OCI-LY7 (cell line): ENCODE data around the gene NOTCH4. TPM values are rescaled to one million over a fixed set of nuclear protein-coding genes. Genes with fewer than 3 reads are reported as not detected.
"Not testable (repeated sequence)": the region's sequence is repeated elsewhere in the genome, so short reads cannot be mapped to it uniquely, and the experiment has no call there.

Experiments used
- BruUV-seq: library from RNA; stranded (reverse); fragments of 400-500 nt; replicated peaks from 2 replicates; lab custom pipeline; 2021; lab: Mats Ljungman, UMichigan
- CTCF ChIA-PET: fragments of 300-600 bp; sonication (Branson Sonifier 250); formaldehyde crosslinking; loops from one replicate; lab custom pipeline; 2022; ENCODE audit warnings: antibody characterized with exemption; ENCODE audit not compliant: unreplicated experiment; lab: Charles Lee
- POLR2A ChIA-PET: fragments of 300-600 bp; sonication (Branson Sonifier 250); formaldehyde crosslinking; loops from one replicate; lab custom pipeline; 2022; ENCODE audit warnings: antibody characterized with exemption; lab: Charles Lee
- DNase-seq: peaks from one replicate; pipeline ENCODE4 v3.0.0-alpha.2; 2015; ENCODE audit warnings: low spot score
- H2AFZ ChIP-seq: fragments of 200-600 bp; sonication (generic), shearing (Covaris generic); 2 replicates; pipeline ENCODE4 v1.6.1; 2014; ENCODE audit warnings: mild to moderate bottlenecking, antibody characterized with exemption, low read length, moderate library complexity
- H3K27ac ChIP-seq: fragments of 200-600 bp; sonication (generic); 2 replicates; pipeline ENCODE4 v1.5.1; 2014; ENCODE audit warnings: mixed run types, low read depth, mild to moderate bottlenecking, moderate library complexity, low read length, inconsistent platforms; ENCODE audit not compliant: poor library complexity, severe bottlenecking
- H3K36me3 ChIP-seq: fragments of 200-600 bp; sonication (generic); 2 replicates; pipeline ENCODE4 v1.6.1; 2014; ENCODE audit warnings: mild to moderate bottlenecking, antibody characterized with exemption, low read length, moderate library complexity, mixed read lengths; ENCODE audit not compliant: insufficient read depth
- H3K4me1 ChIP-seq: fragments of 200-600 bp; sonication (generic); 2 replicates; pipeline ENCODE4 v1.5.1; 2014; ENCODE audit warnings: mild to moderate bottlenecking, low read length; ENCODE audit not compliant: insufficient read depth, poor library complexity, severe bottlenecking
- H3K4me2 ChIP-seq: fragments of 200-600 bp; sonication (generic); 2 replicates; pipeline ENCODE4 v1.6.1; 2014; ENCODE audit warnings: mild to moderate bottlenecking, low read length
- H3K4me3 ChIP-seq: fragments of 200-600 bp; sonication (generic); 2 replicates; pipeline ENCODE4 v1.5.1; 2014; ENCODE audit warnings: mild to moderate bottlenecking, low read depth, low read length; ENCODE audit not compliant: poor library complexity, severe bottlenecking
- H3K79me2 ChIP-seq: fragments of 200-600 bp; sonication (generic); 2 replicates; pipeline ENCODE4 v1.6.1; 2016; ENCODE audit warnings: low read depth, mild to moderate bottlenecking, low read length, moderate library complexity, mixed read lengths; ENCODE audit not compliant: insufficient read depth
- H3K9me2 ChIP-seq: fragments of 200-600 bp; sonication (generic); 2 replicates; pipeline ENCODE4 v1.6.1; 2016; ENCODE audit warnings: mild to moderate bottlenecking, low read length, mixed read lengths; ENCODE audit not compliant: insufficient read depth
- H3K9me3 ChIP-seq: fragments of 200-600 bp; sonication (generic); 2 replicates; pipeline ENCODE4 v1.6.1; 2014; ENCODE audit warnings: mild to moderate bottlenecking, mixed run types, low read length, mixed read lengths
- H4K20me1 ChIP-seq: fragments of 200-600 bp; sonication (generic); 2 replicates; pipeline ENCODE4 v1.6.1; 2014; ENCODE audit warnings: mild to moderate bottlenecking, antibody characterized with exemption, low read length, moderate library complexity, mixed read lengths; ENCODE audit not compliant: insufficient read depth
- EZH2phosphoT487 ChIP-seq: fragments of 200-600 bp; sonication (generic); IDR thresholded peaks from 2 replicates; pipeline ENCODE4 v1.6.1; 2018; ENCODE audit warnings: low read depth, borderline replicate concordance, mild to moderate bottlenecking, mixed run types, antibody characterized with exemption, low read length, moderate library complexity, mixed read lengths
- intact Hi-C: fragments of 100-400 bp; cut with micrococcal nuclease; formaldehyde crosslinking; loops from one replicate; pipeline ENCODE4 v1.10.0; 2022; ENCODE audit not compliant: unreplicated experiment
- total RNA-seq, 2 experiments: library from RNA; depleted of rRNA in 1 of 2; stranded (reverse); fragments of >200 nt in 1 of 2; shearing (Covaris generic) in 1 of 2; gene quantifications; 2 replicates each; pipeline ENCODE4 v1.2.3, GENCODE V29; 2014 to 2022
- TF ChIP-seq, protein P1 (sequence below): fragments of 200-600 bp; sonication (generic); conservative IDR thresholded peaks from 2 replicates; pipeline ENCODE4 v1.5.1; 2014; ENCODE audit warnings: mild to moderate bottlenecking, antibody characterized with exemption, low read length, moderate library complexity, mixed read lengths

Gene NOTCH4
- total RNA-seq, 2 experiments from 2014 or later, result 1.4 to 2.4 TPM

DNA sequence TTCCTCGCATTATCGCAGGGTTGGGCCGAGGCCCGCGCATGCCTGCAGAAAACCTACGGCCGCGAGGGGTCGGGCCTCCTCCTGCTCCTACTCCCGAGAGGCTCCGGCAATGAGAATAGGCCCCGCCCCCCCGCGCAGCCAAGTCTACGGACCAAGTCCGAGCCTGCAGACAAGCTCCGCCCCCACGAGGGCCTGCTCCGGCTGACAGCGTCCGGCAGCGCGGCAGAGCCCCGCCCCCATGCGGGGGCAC, 28.3 kb downstream of the NOTCH4 start:
- TF ChIP-seq, protein P1, sequence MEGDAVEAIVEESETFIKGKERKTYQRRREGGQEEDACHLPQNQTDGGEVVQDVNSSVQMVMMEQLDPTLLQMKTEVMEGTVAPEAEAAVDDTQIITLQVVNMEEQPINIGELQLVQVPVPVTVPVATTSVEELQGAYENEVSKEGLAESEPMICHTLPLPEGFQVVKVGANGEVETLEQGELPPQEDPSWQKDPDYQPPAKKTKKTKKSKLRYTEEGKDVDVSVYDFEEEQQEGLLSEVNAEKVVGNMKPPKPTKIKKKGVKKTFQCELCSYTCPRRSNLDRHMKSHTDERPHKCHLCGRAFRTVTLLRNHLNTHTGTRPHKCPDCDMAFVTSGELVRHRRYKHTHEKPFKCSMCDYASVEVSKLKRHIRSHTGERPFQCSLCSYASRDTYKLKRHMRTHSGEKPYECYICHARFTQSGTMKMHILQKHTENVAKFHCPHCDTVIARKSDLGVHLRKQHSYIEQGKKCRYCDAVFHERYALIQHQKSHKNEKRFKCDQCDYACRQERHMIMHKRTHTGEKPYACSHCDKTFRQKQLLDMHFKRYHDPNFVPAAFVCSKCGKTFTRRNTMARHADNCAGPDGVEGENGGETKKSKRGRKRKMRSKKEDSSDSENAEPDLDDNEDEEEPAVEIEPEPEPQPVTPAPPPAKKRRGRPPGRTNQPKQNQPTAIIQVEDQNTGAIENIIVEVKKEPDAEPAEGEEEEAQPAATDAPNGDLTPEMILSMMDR, result no peak
- TF ChIP-seq EZH2phosphoT487, result no peak
- ChIA-PET POLR2A (interaction anchor here (0.5 to 1.2 kb wide), 3 partner anchors 16 to 67 kb away, joined by 4 to 5 read pairs (median 5); partner anchors contain the start of gene ATF6B), CTCF (no interaction called here)
- H3K36me3 ChIP-seq, result no peaks in the 10 kb centered on the region
- no peaks in the 10 kb centered on the region for H3K9me3 ChIP-seq
- intact Hi-C loops, result loop anchor here (1.0 to 2.0 kb wide), 6 partner anchors 17 to 297 kb away; partner anchors contain the start of genes NOTCH4, PPT2 and RNF5
- DNase-seq, result peak; percentile 100
- peaks cover 51% of the 10 kb centered on the region for H3K4me1 ChIP-seq
- peak overlapping the region; percentile 79 for H3K27ac ChIP-seq
- H3K4me3 ChIP-seq, result peak overlapping the region; percentile 79
- no peaks in the 10 kb centered on the region for H4K20me1 ChIP-seq
- no TSS peak for BruUV-seq
- H3K9me2 ChIP-seq, result no peaks in the 10 kb centered on the region
- 0 out of 2 replicates have a peak overlapping the region, but pooled peaks have one; percentile 59 for H2AFZ ChIP-seq
- peak overlapping the region; percentile 86 for H3K4me2 ChIP-seq
- H3K79me2 ChIP-seq, result peaks cover 19% of the 10 kb centered on the region; the same call in 1 of the 2 replicates

DNA sequence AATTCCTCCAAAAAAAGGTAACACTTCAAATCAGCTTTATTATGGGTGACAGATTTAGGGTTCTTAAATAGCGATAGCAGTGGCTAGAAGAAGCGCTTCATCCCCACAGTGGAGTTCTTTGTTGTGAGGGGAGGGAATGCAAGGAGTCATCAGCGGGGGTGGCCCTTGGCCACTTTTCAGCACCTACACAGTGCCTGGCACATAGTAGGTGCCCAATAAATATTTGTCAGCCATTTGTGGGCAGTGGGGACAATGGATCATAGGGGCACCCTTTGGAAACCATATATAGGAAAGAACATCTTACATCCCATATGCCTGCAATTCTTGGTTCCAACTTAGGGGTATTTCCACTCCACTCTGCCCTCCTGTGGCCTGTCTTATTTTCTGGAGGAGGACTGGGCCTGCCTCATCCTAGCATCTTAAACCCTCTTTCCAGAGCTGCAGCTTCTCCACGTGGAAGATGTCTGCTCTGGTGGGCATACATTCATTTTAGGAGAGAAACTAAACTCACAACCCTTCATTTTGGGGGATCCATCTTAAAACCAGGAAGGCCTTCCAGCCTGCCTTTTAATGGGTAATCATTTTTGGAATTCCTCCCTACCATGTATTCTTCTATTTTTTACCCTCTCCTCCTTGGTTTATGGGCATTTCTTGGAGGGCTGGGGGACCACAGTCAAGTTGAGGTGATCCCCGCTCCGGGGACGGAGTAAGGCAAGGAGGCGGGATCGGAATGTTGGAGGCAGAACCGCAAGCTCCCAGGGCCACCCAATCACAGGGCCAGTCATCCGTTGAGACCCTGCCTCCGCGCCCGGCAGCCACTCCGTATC, 28.8 kb downstream of the NOTCH4 start:
- Histone ChIP-seq H2AFZ (peak overlapping the region; percentile 45; the same call in 1 of the 2 replicates), H3K79me2 (peaks cover 19% of the 10 kb centered on the region; the same call in 1 of the 2 replicates), H3K9me2 (no peaks in the 10 kb centered on the region), H3K4me3 (peak overlapping the region; percentile 79), H4K20me1 (no peaks in the 10 kb centered on the region), H3K9me3 (no peaks in the 10 kb centered on the region), H3K4me1 (peaks cover 54% of the 10 kb centered on the region), H3K27ac (peak overlapping the region; percentile 79), H3K4me2 (peak overlapping the region; percentile 86), H3K36me3 (no peaks in the 10 kb centered on the region)
- TF ChIP-seq EZH2phosphoT487, result no peak
- TF ChIP-seq, protein P1, result peak; percentile 81
- peak; percentile 71 for DNase-seq
- intact Hi-C loops, result loop anchor here (1.0 to 2.0 kb wide), 6 partner anchors 17 to 297 kb away; partner anchors contain the start of genes NOTCH4, PPT2 and RNF5
- BruUV-seq, result TSS peak; percentile 52
- ChIA-PET CTCF (no interaction called here), POLR2A (interaction anchor here (0.5 to 1.2 kb wide), 3 partner anchors 16 to 67 kb away, joined by 4 to 5 read pairs (median 5); partner anchors contain the start of gene ATF6B)

DNA sequence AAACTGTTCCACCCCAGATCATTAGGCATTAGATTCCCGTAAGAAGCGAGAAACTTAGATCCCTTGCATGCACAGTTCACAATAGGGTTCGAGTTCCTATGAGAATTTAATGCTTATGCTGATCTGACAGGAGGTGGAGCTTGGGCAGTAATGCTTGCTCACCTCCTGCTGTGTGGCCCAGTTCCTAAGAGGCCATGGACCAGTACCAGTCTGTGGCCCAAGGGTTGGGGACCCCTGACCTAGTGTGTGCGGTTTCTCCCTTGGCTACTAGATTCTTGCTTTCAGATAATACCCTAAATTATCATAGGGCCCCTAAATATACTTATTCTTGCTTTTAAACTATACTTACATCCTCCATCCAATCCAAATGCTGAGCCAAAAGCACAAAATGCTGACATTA, 29.5 kb downstream of the NOTCH4 start:
- Histone ChIP-seq H2AFZ (no peak overlapping the region), H3K4me2 (peak overlapping the region; percentile 86), H3K36me3 (no peaks in the 10 kb centered on the region), H3K27ac (peak overlapping the region; percentile 79), H3K4me1 (peaks cover 55% of the 10 kb centered on the region), H3K4me3 (peak overlapping the region; percentile 79), H4K20me1 (no peaks in the 10 kb centered on the region), H3K79me2 (peaks cover 23% of the 10 kb centered on the region; the same call in 1 of the 2 replicates), H3K9me3 (no peaks in the 10 kb centered on the region), H3K9me2 (no peaks in the 10 kb centered on the region)
- intact Hi-C loops, result loop anchor here (2.0 kb wide), 2 partner anchors 30 to 76 kb away; partner anchors contain the start of gene NOTCH4
- DNase-seq, result no peak
- no peak for TF ChIP-seq EZH2phosphoT487
- TF ChIP-seq, protein P1, result no peak
- CTCF ChIA-PET, result no interaction called here
- BruUV-seq, result no TSS peak
- POLR2A ChIA-PET, result no interaction called here

DNA sequence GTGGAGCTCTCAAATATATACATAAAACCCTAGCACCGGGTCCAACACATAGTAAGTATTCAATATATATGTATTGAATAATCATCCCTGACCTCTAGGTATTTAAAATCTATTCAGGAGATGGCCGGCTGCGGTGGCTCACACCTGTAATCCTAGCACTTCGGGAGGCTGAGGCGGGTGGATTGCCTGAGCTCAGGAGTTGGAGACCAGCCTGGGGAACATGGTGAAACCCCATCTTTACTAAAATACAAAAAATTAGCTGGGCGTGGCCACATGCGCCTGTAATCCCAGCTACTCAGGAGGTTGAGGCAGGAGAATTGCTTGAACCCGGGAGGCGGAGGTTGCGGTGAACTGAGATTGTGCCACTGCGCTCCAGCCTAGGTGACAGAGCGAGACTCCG, 30.8 kb downstream of the NOTCH4 start:
- Histone ChIP-seq H3K79me2 (peaks cover 31% of the 10 kb centered on the region; the same call in 1 of the 2 replicates), H3K4me3 (peak overlapping the region; percentile 92), H3K4me1 (peaks cover 66% of the 10 kb centered on the region), H3K27ac (peak overlapping the region; percentile 79), H2AFZ (peak overlapping the region; percentile 3; the same call in 1 of the 2 replicates), H3K4me2 (peak overlapping the region; percentile 86)
- ChIA-PET POLR2A (interaction anchor here (0.8 to 1.6 kb wide), 7 partner anchors 12 to 527 kb away, joined by 3 to 5 read pairs (median 4); partner anchors contain the start of genes AGPAT1, ATF6B and CSNK2B), CTCF (interaction anchor here (0.6 to 1.2 kb wide), 4 partner anchors 16 to 661 kb away, joined by 3 to 6 read pairs (median 3); partner anchors contain the start of gene FKBPL)
- BruUV-seq, DNase-seq, intact Hi-C loops, H3K9me3 ChIP-seq, H3K36me3 ChIP-seq, H3K9me2 ChIP-seq, H4K20me1 ChIP-seq: not testable (repeated sequence)
